Glutamatergic neuron (in vitro differentiated cells): ENCODE data around the gene SPON1. TPM values are rescaled to one million over a fixed set of nuclear protein-coding genes. Genes with fewer than 3 reads are reported as not detected.
"Not testable (repeated sequence)": the region's sequence is repeated elsewhere in the genome, so short reads cannot be mapped to it uniquely, and the experiment has no call there.

ENCODE experiments used
- DNase-seq: peaks from one replicate; pipeline ENCODE4 v3.0.0; 2022
- H3K27ac Mint-ChIP-seq: one replicate; pipeline ENCODE4 v1.8.0; 2020; ENCODE audit warnings: mild to moderate bottlenecking, mixed read lengths, inconsistent platforms; ENCODE audit not compliant: unreplicated experiment
- H3K27me3 Mint-ChIP-seq: one replicate; pipeline ENCODE4 v1.8.0; 2020; ENCODE audit warnings: mild to moderate bottlenecking, moderate library complexity, mixed read lengths, inconsistent platforms; ENCODE audit not compliant: unreplicated experiment
- H3K36me3 Mint-ChIP-seq: one replicate; pipeline ENCODE4 v1.8.0; 2020; ENCODE audit warnings: mild to moderate bottlenecking, mixed read lengths, inconsistent platforms; ENCODE audit not compliant: unreplicated experiment
- H3K4me1 Mint-ChIP-seq: one replicate; pipeline ENCODE4 v1.8.0; 2020; ENCODE audit warnings: mild to moderate bottlenecking, low read depth, mixed read lengths, inconsistent platforms; ENCODE audit not compliant: unreplicated experiment
- H3K4me3 Mint-ChIP-seq: one replicate; pipeline ENCODE4 v1.8.0; 2020; ENCODE audit warnings: mild to moderate bottlenecking, mixed read lengths, inconsistent platforms; ENCODE audit not compliant: unreplicated experiment
- H3K9me3 Mint-ChIP-seq: one replicate; pipeline ENCODE4 v1.8.0; 2020; ENCODE audit warnings: mild to moderate bottlenecking, moderate library complexity, mixed read lengths, inconsistent platforms; ENCODE audit not compliant: unreplicated experiment
- total RNA-seq: library from RNA; stranded (reverse); fragmentation: NEBNext Ultra II Directional; extraction: Animal tissue kit (Norgen Biotek cat#: 25700); gene quantifications from one replicate; pipeline ENCODE4 v1.2.1, GENCODE V29; 2021; ENCODE audit not compliant: unreplicated experiment
- TF ChIP-seq, protein P1 (sequence below): fragments of 200-600 bp; sonication (generic); IDR thresholded peaks from one replicate; pipeline ENCODE4 v1.5.0; 2021; ENCODE audit not compliant: partially characterized antibody, unreplicated experiment

Gene SPON1
- total RNA-seq, 1 donor from 2014 or later: 0.81 TPM

DNA sequence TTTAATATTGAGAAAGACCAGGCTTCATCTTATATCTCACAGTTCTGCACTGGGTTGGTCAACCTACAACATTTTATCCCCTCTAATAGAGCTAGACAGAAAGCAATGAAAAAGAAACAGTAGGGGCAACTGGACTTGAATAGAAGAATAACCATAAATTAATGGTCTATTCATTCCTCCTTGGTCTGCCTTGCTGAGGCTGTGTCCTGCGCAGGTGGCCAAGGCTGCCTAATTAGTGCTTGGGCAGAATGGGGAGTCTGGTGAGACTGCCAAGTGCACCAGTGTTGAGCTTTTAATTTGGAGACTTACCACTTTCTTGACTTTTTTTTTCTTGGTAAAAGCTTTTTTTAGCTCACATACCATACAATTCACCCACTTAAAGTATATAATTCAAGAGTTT is 35.0 kb upstream of the SPON1 start:
- Mint-ChIP-seq H3K36me3 (no peaks in the 10 kb centered on the region), H3K4me3 (no peak overlapping the region), H3K27me3 (peaks cover 4% of the 10 kb centered on the region), H3K9me3 (peaks cover 3% of the 10 kb centered on the region), H3K27ac (no peak overlapping the region), H3K4me1 (peaks cover 2% of the 10 kb centered on the region)
- DNase-seq: no peak
- TF ChIP-seq, protein P1, sequence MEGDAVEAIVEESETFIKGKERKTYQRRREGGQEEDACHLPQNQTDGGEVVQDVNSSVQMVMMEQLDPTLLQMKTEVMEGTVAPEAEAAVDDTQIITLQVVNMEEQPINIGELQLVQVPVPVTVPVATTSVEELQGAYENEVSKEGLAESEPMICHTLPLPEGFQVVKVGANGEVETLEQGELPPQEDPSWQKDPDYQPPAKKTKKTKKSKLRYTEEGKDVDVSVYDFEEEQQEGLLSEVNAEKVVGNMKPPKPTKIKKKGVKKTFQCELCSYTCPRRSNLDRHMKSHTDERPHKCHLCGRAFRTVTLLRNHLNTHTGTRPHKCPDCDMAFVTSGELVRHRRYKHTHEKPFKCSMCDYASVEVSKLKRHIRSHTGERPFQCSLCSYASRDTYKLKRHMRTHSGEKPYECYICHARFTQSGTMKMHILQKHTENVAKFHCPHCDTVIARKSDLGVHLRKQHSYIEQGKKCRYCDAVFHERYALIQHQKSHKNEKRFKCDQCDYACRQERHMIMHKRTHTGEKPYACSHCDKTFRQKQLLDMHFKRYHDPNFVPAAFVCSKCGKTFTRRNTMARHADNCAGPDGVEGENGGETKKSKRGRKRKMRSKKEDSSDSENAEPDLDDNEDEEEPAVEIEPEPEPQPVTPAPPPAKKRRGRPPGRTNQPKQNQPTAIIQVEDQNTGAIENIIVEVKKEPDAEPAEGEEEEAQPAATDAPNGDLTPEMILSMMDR: no peak

DNA sequence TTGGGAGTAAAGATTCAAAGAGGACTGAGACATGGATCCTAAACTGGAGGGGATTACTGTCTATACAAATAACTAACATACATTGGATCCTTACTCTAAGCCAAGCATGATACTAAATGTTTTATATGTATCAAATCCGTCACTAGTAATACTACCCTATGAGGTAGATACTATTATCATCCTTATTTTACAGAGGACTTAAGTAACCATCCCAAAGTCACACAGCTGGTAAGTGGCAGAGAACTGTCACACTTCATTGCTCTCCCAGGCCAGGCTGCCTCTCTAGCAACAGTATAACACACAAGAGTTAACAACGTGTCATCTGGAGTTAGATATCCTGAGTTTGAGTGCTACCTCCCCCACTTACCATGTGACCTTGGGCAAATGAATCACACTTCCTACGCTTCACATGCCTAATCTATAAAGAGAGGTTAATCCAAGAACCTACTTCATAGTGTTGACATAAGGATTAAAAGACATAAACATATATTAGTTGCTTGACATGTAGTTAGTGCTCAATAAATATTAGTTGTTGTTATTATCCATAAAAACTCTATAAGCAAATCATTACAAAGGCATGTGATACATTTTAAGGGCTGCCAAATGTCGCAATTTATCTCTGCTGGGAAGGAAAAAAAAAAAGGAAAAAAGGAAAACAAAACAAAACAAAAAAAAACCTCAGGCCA is 33.8 kb upstream of the SPON1 start:
- no peak overlapping the region for H3K4me3 Mint-ChIP-seq
- H3K27ac Mint-ChIP-seq: no peak overlapping the region
- DNase-seq: no peak
- TF ChIP-seq, protein P1: no peak
- H3K9me3 Mint-ChIP-seq: peaks cover 3% of the 10 kb centered on the region
- peaks cover 2% of the 10 kb centered on the region for H3K4me1 Mint-ChIP-seq
- no peaks in the 10 kb centered on the region for H3K36me3 Mint-ChIP-seq
- H3K27me3 Mint-ChIP-seq: peaks cover 4% of the 10 kb centered on the region

DNA sequence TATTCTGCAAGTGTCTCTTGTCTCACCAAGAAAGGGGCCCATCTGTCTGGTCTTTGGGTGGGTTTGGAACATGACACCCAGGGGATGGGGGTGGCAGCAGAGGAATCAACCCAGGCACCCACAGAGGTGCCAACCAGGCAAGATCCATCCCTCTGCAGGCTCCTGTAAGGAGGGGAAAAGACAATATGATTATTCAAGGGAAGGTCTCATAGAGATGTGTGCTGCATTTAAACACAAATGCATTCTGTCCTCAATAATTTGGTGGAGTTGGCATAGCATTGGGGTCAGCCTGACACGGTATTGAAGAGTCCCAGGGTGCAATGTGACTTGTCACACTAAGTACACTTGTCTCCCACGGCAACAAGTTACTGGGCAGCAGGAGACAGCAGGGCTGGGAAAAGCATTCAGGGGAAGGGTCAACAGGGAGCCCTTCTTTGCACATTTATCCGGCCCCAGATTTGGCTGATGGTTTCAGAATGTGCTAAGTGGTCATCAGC is 33.1 kb upstream of the SPON1 start:
- TF ChIP-seq, protein P1: no peak
- peaks cover 2% of the 10 kb centered on the region for H3K4me1 Mint-ChIP-seq
- H3K9me3 Mint-ChIP-seq: no peaks in the 10 kb centered on the region
- H3K36me3 Mint-ChIP-seq: no peaks in the 10 kb centered on the region
- H3K27me3 Mint-ChIP-seq: peaks cover 4% of the 10 kb centered on the region
- no peak for DNase-seq
- H3K4me3 Mint-ChIP-seq: no peak overlapping the region
- no peak overlapping the region for H3K27ac Mint-ChIP-seq

DNA sequence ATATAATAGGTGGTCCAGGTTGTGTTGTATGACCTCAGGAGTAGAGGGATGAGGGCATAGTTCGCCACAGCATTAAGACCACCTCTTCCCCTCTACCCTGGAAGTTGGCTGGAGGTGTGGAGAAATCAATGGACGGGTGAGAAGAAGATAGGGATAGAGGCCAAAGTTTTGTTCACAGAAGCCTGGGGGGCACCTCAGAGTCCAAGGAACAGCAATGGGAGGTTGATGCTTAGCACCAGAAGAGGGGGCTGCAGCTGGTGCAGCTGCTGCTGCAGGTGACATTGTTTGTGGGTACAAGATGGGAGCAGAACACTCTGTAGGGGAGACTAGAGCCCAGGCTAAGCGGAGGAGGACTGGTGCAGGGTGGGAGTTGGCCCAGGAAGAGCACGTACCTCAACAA is 31.2 kb upstream of the SPON1 start:
- peaks cover 4% of the 10 kb centered on the region for H3K27me3 Mint-ChIP-seq
- H3K4me3 Mint-ChIP-seq: no peak overlapping the region
- no peak overlapping the region for H3K27ac Mint-ChIP-seq
- TF ChIP-seq, protein P1: no peak
- H3K9me3 Mint-ChIP-seq: no peaks in the 10 kb centered on the region
- DNase-seq: no peak
- peaks cover 2% of the 10 kb centered on the region for H3K4me1 Mint-ChIP-seq
- H3K36me3 Mint-ChIP-seq: no peaks in the 10 kb centered on the region

DNA sequence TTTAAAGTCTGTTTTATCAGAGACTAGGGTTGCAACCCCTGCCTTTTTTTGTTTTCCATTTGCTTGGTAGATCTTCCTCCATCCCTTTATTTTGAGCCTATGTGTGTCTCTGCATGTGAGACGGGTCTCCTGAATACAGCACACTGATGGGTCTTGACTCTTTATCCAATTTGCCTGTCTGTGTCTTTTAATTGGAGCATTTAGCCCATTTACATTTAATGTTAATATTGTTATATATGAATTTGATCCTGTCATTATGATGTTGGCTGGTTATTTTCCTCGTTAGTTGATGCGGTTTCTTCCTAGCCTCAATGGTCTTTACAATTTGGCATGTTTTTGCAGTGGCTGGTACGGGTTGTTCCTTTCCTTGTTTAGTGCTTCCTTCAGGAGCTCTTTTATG is 25.4 kb upstream of the SPON1 start:
- not testable (repeated sequence) for H3K9me3 Mint-ChIP-seq, H3K27me3 Mint-ChIP-seq, DNase-seq, H3K4me1 Mint-ChIP-seq, H3K4me3 Mint-ChIP-seq, H3K27ac Mint-ChIP-seq, H3K36me3 Mint-ChIP-seq

DNA sequence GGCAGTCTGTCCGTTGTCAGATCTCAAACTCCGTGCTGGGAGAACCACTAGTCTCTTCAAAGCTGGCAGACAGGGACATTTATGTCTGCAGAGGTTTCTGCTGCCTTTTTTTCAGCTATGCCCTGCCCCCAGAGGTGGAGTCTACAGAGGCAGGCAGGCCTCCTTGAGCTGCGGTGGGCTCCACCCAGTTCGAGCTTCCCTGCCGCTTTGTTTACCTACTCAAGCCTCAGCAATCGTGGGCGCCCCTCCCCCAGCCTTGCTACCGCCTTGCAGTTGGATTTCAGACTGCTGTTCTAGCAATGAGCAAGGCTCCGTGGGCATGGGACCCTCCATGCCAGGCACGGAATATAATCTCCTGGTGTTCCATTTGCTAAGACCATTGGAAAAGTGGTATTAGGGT is 23.7 kb upstream of the SPON1 start:
- DNase-seq, H3K4me3 Mint-ChIP-seq, H3K9me3 Mint-ChIP-seq, H3K27me3 Mint-ChIP-seq, H3K4me1 Mint-ChIP-seq, H3K36me3 Mint-ChIP-seq, H3K27ac Mint-ChIP-seq: not testable (repeated sequence)
